Subcutaneous abdominal adipose tissue (tissue), 5 donors: ENCODE data around the gene SCUBE1.

Experiments
- H3K27ac ChIP-seq: one replicate; pipeline ENCODE4 v1.7.0; 2013; ENCODE audit warnings: low read depth, mild to moderate bottlenecking, inconsistent platforms, low read length, moderate library complexity
- H3K27me3 ChIP-seq, 5 donors: one replicate each; pipeline ENCODE4 v1.7.0; 2013; ENCODE audit warnings: low read length in 5 of 5, inconsistent platforms in 1 of 5; ENCODE audit not compliant: control insufficient read depth in 5 of 5, insufficient read depth in 4 of 5
- H3K36me3 ChIP-seq, 5 donors: one replicate each; pipeline ENCODE4 v1.7.0; 2013; ENCODE audit warnings: low read length in 5 of 5; ENCODE audit not compliant: control insufficient read depth in 5 of 5, insufficient read depth in 5 of 5
- H3K4me1 ChIP-seq, 5 donors: one replicate each; pipeline ENCODE4 v1.7.0; 2013; ENCODE audit warnings: low read length in 5 of 5, mild to moderate bottlenecking in 3 of 5, moderate library complexity in 1 of 5; ENCODE audit not compliant: control insufficient read depth in 5 of 5, insufficient read depth in 5 of 5
- H3K4me3 ChIP-seq, 5 donors: one replicate each; pipeline ENCODE4 v1.7.0; 2013; ENCODE audit warnings: low read length in 5 of 5, low read depth in 1 of 5
- H3K9ac ChIP-seq, 5 donors: one replicate each; pipeline ENCODE4 v1.7.0; 2013; ENCODE audit warnings: low read length in 5 of 5, mild to moderate bottlenecking in 4 of 5, moderate library complexity in 3 of 5
- H3K9me3 ChIP-seq, 5 donors: one replicate each; pipeline ENCODE4 v1.7.0; 2013; ENCODE audit warnings: low read length in 5 of 5; ENCODE audit not compliant: control insufficient read depth in 5 of 5
- donor health status: healthy.
- donor health status: healthy.
- donor health status: healthy.
- donor health status: healthy.
- donor health status: healthy.

The SCUBE1 gene

GRCh38 chr22:43208703-43209522 lies 134.3 kb downstream of the SCUBE1 start:
- H3K9me3 ChIP-seq: no peaks in the 10 kb centered on the region
- H3K4me1 ChIP-seq: peaks cover 0 to 7% (median 0%) of the 10 kb centered on the region in 5 donors
- H3K27ac ChIP-seq: no peak overlapping the region
- no peak overlapping the region for H3K9ac ChIP-seq
- H3K36me3 ChIP-seq: no peaks in the 10 kb centered on the region
- H3K4me3 ChIP-seq: no peak overlapping the region
- peaks cover 0 to 17% (median 14%) of the 10 kb centered on the region in 5 donors for H3K27me3 ChIP-seq

- Histone ChIP-seq H3K27ac (no peak overlapping the region), H3K9ac (no peak overlapping the region), H3K36me3 (no peaks in the 10 kb centered on the region), H3K4me3 (no peak overlapping the region), H3K9me3 (no peaks in the 10 kb centered on the region), H3K4me1 (peaks cover 0 to 7% (median 0%) of the 10 kb centered on the region in 5 donors), H3K27me3 (peaks cover 0 to 15% (median 10%) of the 10 kb centered on the region in 5 donors)
Measured at GRCh38 chr22:43207849-43208702, 135.1 kb downstream of the SCUBE1 start.

- no peak overlapping the region for H3K27ac ChIP-seq
- H3K36me3 ChIP-seq: no peaks in the 10 kb centered on the region
- no peak overlapping the region for H3K4me3 ChIP-seq
- no peaks in the 10 kb centered on the region for H3K9me3 ChIP-seq
- peaks cover 0 to 11% (median 7%) of the 10 kb centered on the region in 5 donors for H3K27me3 ChIP-seq
- no peak overlapping the region for H3K9ac ChIP-seq
- H3K4me1 ChIP-seq: peaks cover 0 to 7% (median 0%) of the 10 kb centered on the region in 5 donors
Measured at GRCh38 chr22:43207386-43207785, 135.8 kb downstream of the SCUBE1 start.

GRCh38 chr22:43206509-43207161 lies 136.5 kb downstream of the SCUBE1 start:
- peaks cover 0 to 11% (median 7%) of the 10 kb centered on the region in 5 donors for H3K27me3 ChIP-seq
- no peak overlapping the region for H3K9ac ChIP-seq
- H3K9me3 ChIP-seq: no peaks in the 10 kb centered on the region
- H3K36me3 ChIP-seq: no peaks in the 10 kb centered on the region
- peaks cover 0 to 7% (median 0%) of the 10 kb centered on the region in 5 donors for H3K4me1 ChIP-seq
- no peak overlapping the region for H3K4me3 ChIP-seq
- no peak overlapping the region for H3K27ac ChIP-seq

GRCh38 chr22:43205748-43206508 lies 137.2 kb downstream of the SCUBE1 start:
- Histone ChIP-seq H3K27ac (no peak overlapping the region), H3K36me3 (no peaks in the 10 kb centered on the region), H3K27me3 (peaks cover 0 to 11% (median 7%) of the 10 kb centered on the region in 5 donors), H3K9ac (no peak overlapping the region), H3K4me1 (peaks cover 0 to 7% (median 0%) of the 10 kb centered on the region in 5 donors), H3K9me3 (no peaks in the 10 kb centered on the region), H3K4me3 (no peak overlapping the region)

GRCh38 chr22:43205261-43205691 lies 137.9 kb downstream of the SCUBE1 start:
- Histone ChIP-seq H3K36me3 (no peaks in the 10 kb centered on the region), H3K27ac (no peak overlapping the region), H3K9me3 (no peaks in the 10 kb centered on the region), H3K4me3 (no peak overlapping the region), H3K27me3 (peaks cover 0 to 16% (median 9%) of the 10 kb centered on the region in 5 donors), H3K4me1 (peaks cover 0 to 7% (median 0%) of the 10 kb centered on the region in 5 donors), H3K9ac (no peak overlapping the region)

- H3K36me3 ChIP-seq: no peaks in the 10 kb centered on the region
- no peaks in the 10 kb centered on the region for H3K9me3 ChIP-seq
- H3K9ac ChIP-seq: no peak overlapping the region
- H3K27me3 ChIP-seq: peaks cover 5 to 20% (median 17%) of the 10 kb centered on the region in 5 donors
- H3K27ac ChIP-seq: no peak overlapping the region
- peaks cover 0 to 7% (median 0%) of the 10 kb centered on the region in 5 donors for H3K4me1 ChIP-seq
- no peak overlapping the region for H3K4me3 ChIP-seq
Measured at GRCh38 chr22:43203471-43203981, 139.6 kb downstream of the SCUBE1 start.

GRCh38 chr22:43202756-43203410 lies 140.3 kb downstream of the SCUBE1 start:
- Histone ChIP-seq H3K27me3 (peaks cover 5 to 22% (median 21%) of the 10 kb centered on the region in 5 donors), H3K4me1 (peaks cover 0 to 7% (median 0%) of the 10 kb centered on the region in 5 donors), H3K27ac (no peak overlapping the region), H3K4me3 (no peak overlapping the region), H3K9me3 (no peaks in the 10 kb centered on the region), H3K9ac (no peak overlapping the region), H3K36me3 (no peaks in the 10 kb centered on the region)

- Histone ChIP-seq H3K27me3 (peaks cover 10 to 22% (median 22%) of the 10 kb centered on the region in 5 donors), H3K9ac (no peak overlapping the region), H3K4me3 (no peak overlapping the region), H3K27ac (no peak overlapping the region), H3K4me1 (peaks cover 0 to 7% (median 0%) of the 10 kb centered on the region in 5 donors), H3K36me3 (no peaks in the 10 kb centered on the region), H3K9me3 (no peaks in the 10 kb centered on the region)
Measured at GRCh38 chr22:43202326-43202725, 140.8 kb downstream of the SCUBE1 start.
